Measurements from ENCODE around the gene KCNG1. TPM values are rescaled to one million over a fixed set of nuclear protein-coding genes. Genes with fewer than 3 reads are reported as not detected.

Gene KCNG1
- total and polyA plus RNA-seq, 2 of the 4 experiments (the other 2 are of a cell fraction) = 23.7 to 51.4 TPM

GRCh38 chr20:51036226-51036625, 13.3 kb upstream of the KCNG1 start:
- peak overlapping the region; percentile 75 for H3K4ac ChIP-seq (ENCODE audit: low read depth, low read length)
- no peak overlapping the region for H3K56ac ChIP-seq (ENCODE audit: extremely low read depth, insufficient read depth, low read length)
- no peak overlapping the region for H3K27ac ChIP-seq (ENCODE audit: insufficient read depth, low read length)
- H3K14ac ChIP-seq (replicated peaks; ENCODE audit: low read depth, low read length) = peak overlapping the region; percentile 51; the same call in 1 of the 2 replicates
- no peak for TF ChIP-seq BHLHE40 (IDR thresholded peaks at IDR 0.05; ENCODE audit: low read depth, low read length)
- no peak for TF ChIP-seq CTCF (conservative IDR thresholded peaks at IDR 0.05; ENCODE audit: low read depth, low read length)
- no peak for TF ChIP-seq CHD1 (IDR thresholded peaks at IDR 0.05; ENCODE audit: low read depth, low read length)
- TF ChIP-seq CEBPB (IDR thresholded peaks at IDR 0.05; ENCODE audit: low read depth, low read length) = no peak
- TF ChIP-seq ELK1 (IDR thresholded peaks at IDR 0.05; ENCODE audit: borderline replicate concordance, low read depth, low read length) = no peak
- TF ChIP-seq MXI1 (IDR thresholded peaks at IDR 0.05; ENCODE audit: borderline replicate concordance, low read depth, low read length) = no peak
- no peak for TF ChIP-seq USF2 (IDR thresholded peaks at IDR 0.05; ENCODE audit: low read depth, low read length)
- no peak for TF ChIP-seq RCOR1 (IDR thresholded peaks at IDR 0.05; ENCODE audit: insufficient replicate concordance, low read length)
- no peak for TF ChIP-seq POLR2A (IDR thresholded peaks at IDR 0.05; ENCODE audit: low read depth, low read length)
- TF ChIP-seq MAFK (IDR thresholded peaks at IDR 0.05; ENCODE audit: low read depth, low read length) = no peak
- TF ChIP-seq FOS (IDR thresholded peaks at IDR 0.05; ENCODE audit: low read depth, low read length) = no peak
- TF ChIP-seq RFX5 (IDR thresholded peaks at IDR 0.05; ENCODE audit: low read depth, low read length) = no peak
- no peak for TF ChIP-seq NFE2L2 (IDR thresholded peaks at IDR 0.05; ENCODE audit: low read depth, low read length)
- no peak for TF ChIP-seq SMC3 (IDR thresholded peaks at IDR 0.05; ENCODE audit: low read depth, low read length)
- no peak for TF ChIP-seq RAD21 (IDR thresholded peaks at IDR 0.05; ENCODE audit: low read length)
- TF ChIP-seq MAZ (IDR thresholded peaks at IDR 0.05; ENCODE audit: borderline replicate concordance, low read depth, low read length) = no peak
- peaks cover 8% of the 10 kb centered on the region for H3K4me1 ChIP-seq (ENCODE audit: control insufficient read depth, insufficient read depth, low read length)
- peak overlapping the region; percentile 87 for H2BK20ac ChIP-seq (ENCODE audit: low read depth, low read length)
- H2BK15ac ChIP-seq (ENCODE audit: low read depth, low read length) = peak overlapping the region; percentile 55; the same call in 2 of the 3 replicates
- CTCF ChIA-PET = no interaction called here
- peak overlapping the region; percentile 20; the same call in 1 of the 2 replicates for H2AK5ac ChIP-seq (ENCODE audit: low read depth, low read length)
- no peak overlapping the region for H3K9ac ChIP-seq (ENCODE audit: low read depth, low read length)
- peak overlapping the region; percentile 56 for H2AFZ ChIP-seq (replicated peaks; ENCODE audit: low read length, poor library complexity)
- DNase-seq (no peak), ATAC-seq (ENCODE audit: low read depth) (no peak)
- H3K23ac ChIP-seq (ENCODE audit: low read depth, low read length) = 0 out of 2 replicates have a peak overlapping the region, but pooled peaks have one; percentile 30
- peak overlapping the region; percentile 3 for H2BK5ac ChIP-seq (ENCODE audit: low read depth, low read length, poor library complexity, severe bottlenecking)
- H4K8ac ChIP-seq (ENCODE audit: low read depth in 2 of 2, low read length in 2 of 2) = peak overlapping the region; percentile 4 to 23; a peak in 2 of 4 replicates
- POLR2A ChIA-PET (ENCODE audit: unreplicated experiment) = no interaction called here
- H3K4me2 ChIP-seq (ENCODE audit: low read depth, low read length) = no peak overlapping the region
- H3K9me3 ChIP-seq (ENCODE audit: control insufficient read depth, insufficient read depth, low read length) = no peaks in the 10 kb centered on the region
- H4K20me1 ChIP-seq (ENCODE audit: insufficient read depth, low read length) = no peaks in the 10 kb centered on the region
- H3K9me1 ChIP-seq (ENCODE audit: insufficient read depth, low read length) = peaks cover 14% of the 10 kb centered on the region
- 89% methylated on average over 3 of the region's 4 CpGs; no CpG with 5 or more reads in 1 of the 2 experiments for WGBS, 2 experiments (ENCODE audit: extremely low coverage in 2 of 2, insufficient read length in 1 of 2)
- H3K79me1 ChIP-seq (ENCODE audit: low read depth in 1 of 2, low read length in 2 of 2) = no peaks in the 10 kb centered on the region
- H2BK120ac ChIP-seq (ENCODE audit: low read depth, low read length) = peak overlapping the region; percentile 75
- no peaks in the 10 kb centered on the region for H3K36me3 ChIP-seq (ENCODE audit: control insufficient read depth, insufficient read depth, low read length)
- intact Hi-C loops (cut with micrococcal nuclease) (no loop called here), dilution Hi-C loops (cut with HindIII; ENCODE audit: low sequenced_read_pairs, unreplicated experiment) (no loop called here), in situ Hi-C loops (cut with MboI; ENCODE audit: low sequenced_read_pairs) (no loop called here)
- peak overlapping the region; percentile 16 for H2AK9ac ChIP-seq (replicated peaks; ENCODE audit: low read depth, low read length, poor library complexity)
- H4K5ac ChIP-seq (ENCODE audit: low read depth, low read length) = no peak overlapping the region
- H4K91ac ChIP-seq (ENCODE audit: insufficient read depth, low read depth, low read length) = peak overlapping the region; percentile 51
- no peak overlapping the region for H3K4me3 ChIP-seq (ENCODE audit: insufficient read depth, low read depth, low read length)
- no TSS peak for BruUV-seq (replicated peaks)
- 0 out of 2 replicates have a peak overlapping the region, but pooled peaks have one; percentile 11 for H3K18ac ChIP-seq (ENCODE audit: low read depth, low read length)
- no peaks in the 10 kb centered on the region; the same call in 1 of the 2 replicates for H3K27me3 ChIP-seq (ENCODE audit: control insufficient read depth, insufficient read depth, low read length)

Data from IMR-90 (cell line).